HG03457 (cell line): ENCODE data around the gene SHROOM3.

ENCODE experiments used
- ATAC-seq: cut with Tn5 transposase; IDR thresholded peaks from one replicate; pipeline ENCODE4 v1.9.1; 2021; ENCODE audit warnings: moderate number of reproducible peaks; ENCODE audit not compliant: unreplicated experiment

The SHROOM3 gene

DNA sequence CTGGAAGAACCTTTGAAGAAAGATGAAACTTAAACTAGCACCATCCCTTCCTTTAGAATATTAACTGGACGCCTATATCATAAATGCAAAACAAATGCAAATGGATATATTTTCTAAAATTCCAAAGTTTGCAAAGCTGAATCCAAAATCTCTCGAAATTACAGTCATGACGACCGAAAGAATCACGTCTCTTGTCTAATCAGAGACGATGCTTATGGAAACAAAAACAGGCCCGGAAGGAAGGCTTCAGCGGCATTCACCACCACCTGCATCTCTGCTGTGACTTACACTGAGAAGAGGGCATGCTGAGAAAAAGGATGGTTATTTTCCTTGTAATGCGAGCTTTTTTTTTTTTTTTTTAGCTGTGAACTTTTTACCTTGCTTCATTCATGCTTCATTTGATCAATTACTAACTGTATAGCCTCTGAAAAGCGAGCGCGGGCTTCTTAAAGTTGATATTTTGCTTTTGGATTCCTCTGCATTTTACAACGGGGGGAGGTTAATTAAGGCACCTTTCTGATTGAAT, 253.7 kb downstream of the SHROOM3 start:
- ATAC-seq = no peak

- ATAC-seq = no peak
Observed at GRCh38 chr4:76689145-76689817, 254.3 kb downstream of the SHROOM3 start.

DNA sequence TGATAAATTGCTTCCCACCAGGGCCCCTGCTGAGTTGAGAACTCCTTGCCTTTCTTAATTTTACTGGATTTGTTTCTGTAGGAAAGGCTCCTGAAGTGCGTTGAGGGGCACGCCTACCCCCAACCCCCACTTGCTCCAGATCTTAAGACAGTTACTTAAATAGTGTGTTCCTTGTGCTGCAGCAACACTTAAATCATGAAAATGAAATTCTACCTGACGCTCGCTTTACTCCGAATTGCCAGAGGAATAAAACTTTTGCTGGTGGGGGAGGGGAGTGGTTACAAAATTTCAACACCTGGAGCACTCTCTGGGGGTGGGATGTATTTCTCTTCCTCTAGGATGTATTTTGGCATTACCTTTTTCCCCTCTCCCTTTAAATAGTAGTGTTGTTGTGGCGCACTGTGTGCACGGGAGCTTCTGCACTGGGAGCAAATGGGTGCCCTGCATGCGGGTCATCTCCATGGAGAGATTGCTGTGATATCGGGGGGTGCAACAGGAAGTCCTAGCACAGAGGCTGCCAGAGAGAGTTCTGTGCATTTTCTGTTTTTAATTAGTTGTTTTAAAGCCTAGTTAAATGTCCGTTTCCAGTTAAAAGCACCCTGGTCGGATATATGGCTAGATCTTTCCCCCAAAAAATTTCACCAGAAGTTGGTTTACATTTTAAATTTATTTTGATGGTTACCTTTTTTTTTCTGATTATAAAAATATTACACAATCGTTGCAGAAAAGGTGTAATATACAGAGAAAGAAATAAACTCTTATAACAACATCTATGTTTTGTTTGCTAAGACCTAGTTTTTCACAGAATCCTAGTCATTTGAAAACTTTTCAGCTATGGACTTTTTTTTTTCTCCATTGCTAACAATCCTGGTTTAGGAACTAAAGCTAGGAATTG, 255.2 kb downstream of the SHROOM3 start:
- no peak for ATAC-seq

- no peak for ATAC-seq
Observed at GRCh38 chr4:76690906-76691275, 255.9 kb downstream of the SHROOM3 start.

- ATAC-seq = no peak
Observed at GRCh38 chr4:76691807-76692582, 257.0 kb downstream of the SHROOM3 start.

DNA sequence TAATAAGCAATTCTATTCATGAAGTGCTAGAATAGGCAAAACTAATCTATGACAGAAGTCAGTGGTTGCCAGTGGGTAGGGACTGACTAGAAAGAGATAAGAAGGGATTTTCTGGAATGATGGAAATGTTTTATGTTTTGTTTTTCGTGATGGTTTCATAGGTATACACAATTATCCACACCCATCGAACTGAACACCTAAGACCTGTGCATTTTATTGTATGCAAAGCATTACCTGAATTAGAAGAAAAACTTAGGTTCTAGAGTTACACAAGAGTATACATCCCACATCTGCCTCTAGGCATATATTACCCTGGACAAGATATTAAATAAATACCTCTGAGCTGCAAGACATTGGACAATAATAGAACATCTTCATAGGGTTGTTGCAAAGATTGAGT, 257.7 kb downstream of the SHROOM3 start:
- no peak for ATAC-seq

DNA sequence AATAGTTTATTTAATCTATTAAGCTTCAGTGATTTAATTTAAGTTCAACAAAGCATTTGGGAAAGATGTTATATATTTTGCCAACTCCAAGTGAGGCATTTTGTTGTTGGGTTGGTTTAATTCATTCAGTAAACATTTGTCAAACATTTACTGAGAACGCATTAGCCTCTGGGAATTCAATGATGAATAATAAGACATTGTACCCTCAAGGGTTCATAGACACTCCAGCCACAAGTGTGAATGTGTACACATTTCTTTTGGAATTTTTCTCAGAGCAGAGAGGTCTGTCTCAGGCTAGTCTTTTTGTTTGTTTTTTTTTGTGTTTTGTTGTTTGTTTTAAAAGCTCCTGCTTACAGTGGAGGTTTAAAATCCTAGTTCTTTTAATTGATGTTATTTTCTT, 259.0 kb downstream of the SHROOM3 start:
- ATAC-seq = no peak

DNA sequence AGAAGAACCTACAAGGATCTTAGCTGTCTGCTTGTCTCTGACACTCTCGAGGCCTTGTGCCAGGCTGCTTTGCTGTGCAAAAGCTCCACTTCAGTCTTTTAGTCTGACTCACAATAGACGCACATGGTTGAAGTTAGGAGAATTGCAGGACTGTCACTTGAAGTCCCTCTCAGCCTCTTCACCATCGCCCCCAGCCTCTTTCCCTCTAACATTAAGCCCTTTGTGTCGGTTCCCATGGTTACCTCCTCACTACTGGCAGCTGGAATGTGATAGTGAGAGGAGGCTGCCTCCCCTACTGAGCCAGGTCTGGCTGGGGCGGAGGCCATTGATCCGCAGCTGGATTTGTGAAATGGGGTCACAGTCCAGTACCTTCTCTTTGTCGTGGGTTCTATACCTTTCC, 261.1 kb downstream of the SHROOM3 start:
- ATAC-seq = no peak

GRCh38 chr4:76697129-76697803, 262.2 kb downstream of the SHROOM3 start:
- ATAC-seq = peak; percentile 67

GRCh38 chr4:76698141-76698540, 263.1 kb downstream of the SHROOM3 start:
- ATAC-seq = no peak

DNA sequence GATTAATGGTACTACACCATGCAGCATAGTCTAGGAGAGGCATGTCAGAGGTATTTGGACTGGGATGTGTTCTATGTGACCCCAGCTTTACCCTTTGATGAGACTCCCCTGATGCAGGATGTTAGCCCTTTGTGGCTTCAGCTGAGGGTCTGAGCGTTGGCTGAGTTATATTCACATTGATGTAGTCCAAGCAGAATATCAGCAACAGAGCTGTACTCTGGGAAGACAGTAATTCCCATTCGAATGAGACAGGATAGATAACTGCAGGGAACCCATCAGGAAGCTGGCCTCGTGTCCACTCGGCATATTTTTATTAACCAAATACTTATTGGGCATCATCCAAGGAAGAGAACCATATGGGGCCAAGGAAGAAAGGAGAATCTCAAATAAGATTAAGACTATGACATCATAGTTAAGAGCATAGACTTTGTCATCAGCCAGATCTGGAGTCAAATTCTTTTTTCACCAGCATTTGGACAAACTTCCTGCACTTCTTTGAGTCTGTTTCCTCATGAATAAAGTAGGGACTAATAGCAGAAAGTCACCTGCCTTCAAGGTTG, 264.8 kb downstream of the SHROOM3 start:
- no peak for ATAC-seq

GRCh38 chr4:76702440-76703122, 267.6 kb downstream of the SHROOM3 start:
- no peak for ATAC-seq

GRCh38 chr4:76703123-76703490, 268.1 kb downstream of the SHROOM3 start:
- no peak for ATAC-seq

GRCh38 chr4:76703676-76704075, 268.6 kb downstream of the SHROOM3 start:
- ATAC-seq = no peak

- ATAC-seq = no peak
Observed at GRCh38 chr4:76704133-76704881, 269.3 kb downstream of the SHROOM3 start.

DNA sequence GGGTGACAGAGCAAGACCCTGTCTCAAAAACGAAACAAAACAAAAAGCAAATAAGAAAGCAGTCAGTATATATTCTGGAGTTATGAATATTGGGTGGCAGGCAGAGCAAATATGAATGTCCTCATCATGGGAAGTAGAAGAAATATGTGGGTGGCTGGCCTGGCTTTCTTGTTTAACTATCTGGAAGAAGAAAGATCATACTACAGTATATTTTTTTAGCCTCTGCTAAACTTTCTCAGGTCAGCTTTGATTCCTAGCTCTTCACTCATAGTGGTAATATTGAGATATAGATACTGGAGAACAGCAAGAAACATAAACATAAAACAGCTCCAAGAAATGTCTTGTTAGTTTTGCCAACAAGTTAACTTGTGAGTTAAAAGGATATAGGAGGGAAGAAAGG, 270.4 kb downstream of the SHROOM3 start:
- no peak for ATAC-seq

- ATAC-seq = no peak
Observed at GRCh38 chr4:76706581-76706980, 271.6 kb downstream of the SHROOM3 start.

DNA sequence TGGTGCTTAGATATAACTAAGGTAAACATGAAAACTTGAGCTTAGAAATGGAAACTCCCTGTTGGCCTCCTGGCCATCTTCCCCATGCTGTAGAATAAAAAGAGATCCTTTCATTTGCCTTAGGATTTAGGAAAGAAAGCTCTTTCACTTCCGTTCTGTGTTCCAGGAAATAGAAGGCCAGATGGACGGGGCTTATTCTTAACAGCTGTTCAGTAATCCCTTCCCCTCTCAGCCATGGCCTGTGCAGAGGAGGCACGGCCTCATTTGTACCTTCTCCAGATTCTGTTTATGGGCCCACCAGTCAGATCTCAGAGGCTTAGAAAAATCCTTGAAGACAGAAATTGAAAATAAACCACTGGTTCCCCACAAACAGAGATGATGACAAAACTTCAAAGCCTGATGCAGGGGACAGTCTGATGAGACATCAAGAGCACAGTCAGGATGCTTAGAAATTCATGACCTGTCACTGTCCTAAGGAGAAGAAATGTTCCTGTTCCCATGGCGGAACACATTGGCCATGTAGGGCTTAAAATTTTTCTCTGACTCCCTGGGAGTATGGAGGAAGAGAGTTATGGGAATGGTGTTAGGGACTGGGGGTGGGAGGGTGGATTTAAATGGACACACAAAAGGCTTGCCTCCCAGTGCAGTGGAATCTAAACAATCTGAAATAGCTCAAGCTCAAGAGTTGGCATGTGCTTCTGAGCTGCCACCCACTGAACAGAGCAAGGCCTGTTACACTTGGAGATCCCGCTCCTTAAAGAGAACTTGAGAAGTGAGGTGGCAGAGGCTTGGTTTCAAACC, 274.1 kb downstream of the SHROOM3 start:
- no peak for ATAC-seq

- ATAC-seq = no peak
Observed at GRCh38 chr4:76709772-76710090, 274.7 kb downstream of the SHROOM3 start.
